H9 (cell line): ENCODE results near the gene PRPF4. TPM values are rescaled to one million over a fixed set of nuclear protein-coding genes. Genes with fewer than 3 reads are reported as not detected.

Experiments used
- DNase-seq: peaks from one replicate; pipeline ENCODE4 v3.0.0-alpha.2; 2017
- H2AFZ ChIP-seq: one replicate; pipeline ENCODE4 v1.6.1; 2013; ENCODE audit warnings: mild to moderate bottlenecking, low read length, control low read depth, moderate library complexity
- H2AK5ac ChIP-seq: 2 replicates; pipeline ENCODE4 v1.6.1; 2013; ENCODE audit warnings: low read length, control low read depth, mixed read lengths; ENCODE audit not compliant: insufficient read length
- H2BK120ac ChIP-seq: one replicate; pipeline ENCODE4 v1.6.1; 2013; ENCODE audit warnings: low read depth, mild to moderate bottlenecking, low read length, control low read depth, inconsistent platforms; ENCODE audit not compliant: poor library complexity, severe bottlenecking
- H2BK12ac ChIP-seq: 2 replicates; pipeline ENCODE4 v1.6.1; 2013; ENCODE audit warnings: low read length, control low read depth, mixed read lengths, low read depth; ENCODE audit not compliant: insufficient read length
- H2BK15ac ChIP-seq: 2 replicates; pipeline ENCODE4 v1.6.1; 2013; ENCODE audit warnings: low read depth, low read length, control low read depth
- H2BK20ac ChIP-seq: one replicate; pipeline ENCODE4 v1.6.1; 2013; ENCODE audit warnings: low read depth, mild to moderate bottlenecking, low read length, control low read depth, inconsistent platforms; ENCODE audit not compliant: poor library complexity, severe bottlenecking
- H2BK5ac ChIP-seq: 2 replicates; pipeline ENCODE4 v1.6.1; 2013; ENCODE audit warnings: low read length, control low read depth, mixed read lengths; ENCODE audit not compliant: insufficient read length
- H3K14ac ChIP-seq: 2 replicates; pipeline ENCODE4 v1.6.1; 2013; ENCODE audit warnings: low read length, control low read depth; ENCODE audit not compliant: insufficient read depth
- H3K18ac ChIP-seq: 2 replicates; pipeline ENCODE4 v1.6.1; 2013; ENCODE audit warnings: low read depth, mild to moderate bottlenecking, mixed read lengths, low read length, control low read depth; ENCODE audit not compliant: insufficient read length
- H3K23ac ChIP-seq: 2 replicates; pipeline ENCODE4 v1.6.1; 2013; ENCODE audit warnings: low read length, control low read depth, mixed read lengths, low read depth; ENCODE audit not compliant: insufficient read length
- H3K23me2 ChIP-seq: 2 replicates; pipeline ENCODE4 v1.6.1; 2013; ENCODE audit warnings: low read depth, mild to moderate bottlenecking, mixed read lengths, low read length, control low read depth; ENCODE audit not compliant: insufficient read length, poor library complexity, severe bottlenecking
- H3K27ac ChIP-seq: 2 replicates; pipeline ENCODE4 v1.5.1; 2013; ENCODE audit warnings: low read length, control low read depth, mixed read lengths, low read depth; ENCODE audit not compliant: insufficient read length
- H3K27me3 ChIP-seq: 2 replicates; pipeline ENCODE4 v1.6.1; 2013; ENCODE audit warnings: low read length, control low read depth, inconsistent platforms; ENCODE audit not compliant: insufficient read depth
- H3K4ac ChIP-seq: 2 replicates; pipeline ENCODE4 v1.6.1; 2013; ENCODE audit warnings: low read depth, mild to moderate bottlenecking, control low read depth, inconsistent platforms, low read length, moderate library complexity
- H3K4me1 ChIP-seq: 2 replicates; pipeline ENCODE4 v1.6.1; 2013; ENCODE audit warnings: low read length, control low read depth, inconsistent platforms; ENCODE audit not compliant: insufficient read depth
- H3K4me2 ChIP-seq: 2 replicates; pipeline ENCODE4 v1.6.1; 2013; ENCODE audit warnings: low read length, control low read depth, mixed read lengths; ENCODE audit not compliant: insufficient read length, insufficient read depth
- H3K56ac ChIP-seq: 2 replicates; pipeline ENCODE4 v1.6.1; 2013; ENCODE audit warnings: low read depth, mild to moderate bottlenecking, mixed read lengths, low read length, control low read depth; ENCODE audit not compliant: insufficient read length
- H3K79me1 ChIP-seq: 2 replicates; pipeline ENCODE4 v1.6.1; 2013; ENCODE audit warnings: low read depth, mild to moderate bottlenecking, moderate library complexity, low read length, control low read depth, inconsistent platforms; ENCODE audit not compliant: insufficient read depth, poor library complexity, severe bottlenecking
- H3K79me2 ChIP-seq: 2 replicates; pipeline ENCODE4 v1.6.1; 2013; ENCODE audit warnings: low read length, control low read depth, inconsistent platforms; ENCODE audit not compliant: insufficient read depth
- H3K9ac ChIP-seq: 2 replicates; pipeline ENCODE4 v1.6.1; 2013; ENCODE audit warnings: low read length, control low read depth, mixed read lengths; ENCODE audit not compliant: insufficient read length; ENCODE audit errors: extremely low read depth
- H3K9me3 ChIP-seq: one replicate; pipeline ENCODE4 v1.6.1; 2013; ENCODE audit warnings: low read depth, low read length, inconsistent platforms; ENCODE audit not compliant: control insufficient read depth
- H3T11ph ChIP-seq: one replicate; pipeline ENCODE4 v1.6.1; 2013; ENCODE audit warnings: mild to moderate bottlenecking, low read length, control low read depth, inconsistent platforms
- H4K20me1 ChIP-seq: one replicate; pipeline ENCODE4 v1.6.1; 2013; ENCODE audit not compliant: control insufficient read depth, insufficient read length, insufficient read depth
- H4K5ac ChIP-seq: 2 replicates; pipeline ENCODE4 v1.6.1; 2013; ENCODE audit warnings: low read depth, mild to moderate bottlenecking, mixed read lengths, low read length, control low read depth; ENCODE audit not compliant: insufficient read length
- H4K8ac ChIP-seq: replicated peaks from 2 replicates; pipeline ENCODE4 v1.6.1; 2013; ENCODE audit warnings: low read length, control low read depth, mixed read lengths, low read depth; ENCODE audit not compliant: insufficient read length
- H4K91ac ChIP-seq: 2 replicates; pipeline ENCODE4 v1.6.1; 2013; ENCODE audit warnings: low read depth, mild to moderate bottlenecking, moderate library complexity, mixed read lengths, low read length, control low read depth; ENCODE audit not compliant: insufficient read length
- H3K27ac Mint-ChIP-seq, 3 experiments: 2 replicates in 2 of 3; 3 replicates in 1 of 3; pipeline ENCODE4 v1.8.0; 2020 to 2021; ENCODE audit warnings: mixed read lengths in 3 of 3, mild to moderate bottlenecking in 1 of 3, moderate library complexity in 1 of 3
- H3K27me3 Mint-ChIP-seq: 2 replicates; pipeline ENCODE4 v1.8.0; 2021; ENCODE audit warnings: low read depth, mild to moderate bottlenecking, moderate library complexity, mixed read lengths
- H3K36me3 Mint-ChIP-seq, 3 experiments: 2 replicates in 2 of 3; 3 replicates in 1 of 3; pipeline ENCODE4 v1.8.0; 2020 to 2021; ENCODE audit warnings: low read depth in 3 of 3, mixed read lengths in 3 of 3; ENCODE audit not compliant: insufficient read depth in 1 of 3
- H3K4me1 Mint-ChIP-seq, 2 experiments: 2 replicates each; pipeline ENCODE4 v1.8.0; 2020; ENCODE audit warnings: mixed read lengths in 2 of 2
- H3K4me3 Mint-ChIP-seq, 2 experiments: 2 replicates in 1 of 2; 3 replicates in 1 of 2; pipeline ENCODE4 v1.8.0; 2020 to 2021; ENCODE audit warnings: mild to moderate bottlenecking in 2 of 2, mixed read lengths in 2 of 2, moderate library complexity in 1 of 2
- H3K9me3 Mint-ChIP-seq, 2 experiments: 2 replicates in 1 of 2; 3 replicates in 1 of 2; pipeline ENCODE4 v1.8.0; 2020; ENCODE audit warnings: mild to moderate bottlenecking in 2 of 2, mixed read lengths in 2 of 2, moderate library complexity in 1 of 2
- WGBS: extraction: QIAGEN DNeasy Blood & Tissue Kit; methylation state at CpG from one replicate; pipeline ENCODE4 v1.1.7; 2013; ENCODE audit warnings: missing lambda C conversion rate, low lambda C conversion rate, mixed read lengths; ENCODE audit not compliant: insufficient read length; ENCODE audit errors: extremely low coverage; 5-methylcytosine and 5-hydroxymethylcytosine counted together
- total RNA-seq: library from RNA; stranded (reverse); gene quantifications from 2 replicates; pipeline ENCODE4 v1.2.1, GENCODE V29; 2021
- TF ChIP-seq, protein P1 (sequence below): fragments of 200-600 bp; sonication (generic); conservative IDR thresholded peaks from 3 replicates; pipeline ENCODE4 v1.8.0; 2021; ENCODE audit warnings: antibody characterized with exemption, mild to moderate bottlenecking

PRPF4 gene
- total RNA-seq, 1 experiment from 2014 or later: 49.8 TPM

DNA sequence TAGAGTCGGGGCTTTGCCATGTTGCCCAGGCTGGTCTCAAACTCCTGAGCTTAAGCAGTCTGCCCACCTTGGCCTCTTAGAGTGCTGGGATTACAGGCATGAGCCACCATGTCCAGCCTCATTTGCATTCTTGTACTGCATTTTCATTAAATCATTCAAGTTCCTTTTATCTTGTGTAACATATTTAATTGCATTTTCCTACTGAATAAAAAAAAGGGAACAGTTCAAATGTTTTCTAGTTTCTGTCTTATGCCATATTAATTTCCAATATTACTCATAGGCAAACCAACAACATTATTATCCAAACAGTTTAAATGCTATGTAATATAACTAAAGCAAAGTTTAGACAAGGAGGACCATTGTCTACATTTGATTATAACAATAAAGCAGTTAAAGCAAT lies 48.0 kb upstream of the PRPF4 start:
- Mint-ChIP-seq H3K9me3 (no peaks in the 10 kb centered on the region), H3K27me3 (no peaks in the 10 kb centered on the region), H3K4me1 (peaks cover 8 to 11% of the 10 kb centered on the region in 2 experiments), H3K27ac (no peak overlapping the region), H3K4me3 (no peak overlapping the region), H3K36me3 (peaks cover 0 to 4% (median 0%) of the 10 kb centered on the region in 3 experiments; a peak in 2 of 7 replicates)
- Histone ChIP-seq H4K91ac (no peak overlapping the region), H3K4ac (no peak overlapping the region), H2AK5ac (no peak overlapping the region), H4K20me1 (no peaks in the 10 kb centered on the region), H3K4me2 (no peak overlapping the region), H2BK12ac (no peak overlapping the region), H3K4me1 (peaks cover 3% of the 10 kb centered on the region; the same call in 1 of the 2 replicates), H3K79me2 (peaks cover 2% of the 10 kb centered on the region; the same call in 1 of the 2 replicates), H2BK120ac (no peak overlapping the region), H3K9me3 (no peaks in the 10 kb centered on the region), H3K14ac (no peak overlapping the region), H3K23ac (no peak overlapping the region), H3K27ac (no peak overlapping the region), H2AFZ (no peak overlapping the region), H2BK20ac (no peak overlapping the region), H3T11ph (no peak overlapping the region), H3K23me2 (peaks cover 1% of the 10 kb centered on the region), H3K9ac (no peak overlapping the region), H2BK5ac (no peak overlapping the region), H4K8ac (no peak overlapping the region), H3K27me3 (no peaks in the 10 kb centered on the region), H3K79me1 (peaks cover 5% of the 10 kb centered on the region), H3K56ac (no peak overlapping the region), H2BK15ac (no peak overlapping the region), H3K18ac (no peak overlapping the region), H4K5ac (no peak overlapping the region)
- no peak for DNase-seq
- TF ChIP-seq, protein P1, sequence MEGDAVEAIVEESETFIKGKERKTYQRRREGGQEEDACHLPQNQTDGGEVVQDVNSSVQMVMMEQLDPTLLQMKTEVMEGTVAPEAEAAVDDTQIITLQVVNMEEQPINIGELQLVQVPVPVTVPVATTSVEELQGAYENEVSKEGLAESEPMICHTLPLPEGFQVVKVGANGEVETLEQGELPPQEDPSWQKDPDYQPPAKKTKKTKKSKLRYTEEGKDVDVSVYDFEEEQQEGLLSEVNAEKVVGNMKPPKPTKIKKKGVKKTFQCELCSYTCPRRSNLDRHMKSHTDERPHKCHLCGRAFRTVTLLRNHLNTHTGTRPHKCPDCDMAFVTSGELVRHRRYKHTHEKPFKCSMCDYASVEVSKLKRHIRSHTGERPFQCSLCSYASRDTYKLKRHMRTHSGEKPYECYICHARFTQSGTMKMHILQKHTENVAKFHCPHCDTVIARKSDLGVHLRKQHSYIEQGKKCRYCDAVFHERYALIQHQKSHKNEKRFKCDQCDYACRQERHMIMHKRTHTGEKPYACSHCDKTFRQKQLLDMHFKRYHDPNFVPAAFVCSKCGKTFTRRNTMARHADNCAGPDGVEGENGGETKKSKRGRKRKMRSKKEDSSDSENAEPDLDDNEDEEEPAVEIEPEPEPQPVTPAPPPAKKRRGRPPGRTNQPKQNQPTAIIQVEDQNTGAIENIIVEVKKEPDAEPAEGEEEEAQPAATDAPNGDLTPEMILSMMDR: no peak
- whole genome bisulfite sequencing: no CpG with 5 or more reads among the region's 1 CpG
